ENCODE data around the gene EMX1. TPM values are rescaled to one million over a fixed set of nuclear protein-coding genes. Genes with fewer than 3 reads are reported as not detected.
A peak's percentile ranks its signal among the peaks of the same experiment; 100 is the strongest.

EMX1 gene
- total and polyA plus RNA-seq, 2 of the 13 experiments (the other 11 are each of a cell fraction or from before 2014, with no cell fraction given) = 0.62 to 4.9 TPM

- TF ChIP-seq RFX3 (CRISPR knock-in tag; IDR thresholded peaks at IDR 0.05) = no peak
- no peak for TF ChIP-seq KDM6A (CRISPR knock-in tag; IDR thresholded peaks at IDR 0.05; ENCODE audit: low read depth)
- 0 out of 2 replicates have a peak, but pooled peaks have one; percentile 24 for TF ChIP-seq PRDM10 (CRISPR knock-in tag; IDR thresholded peaks at IDR 0.05; ENCODE audit: low read depth)
- 0 out of 2 replicates have a peak, but pooled peaks have one; percentile 37 for TF ChIP-seq ZNF766 (CRISPR knock-in tag; IDR thresholded peaks at IDR 0.05; ENCODE audit: borderline replicate concordance)
- TF ChIP-seq, protein P1, sequence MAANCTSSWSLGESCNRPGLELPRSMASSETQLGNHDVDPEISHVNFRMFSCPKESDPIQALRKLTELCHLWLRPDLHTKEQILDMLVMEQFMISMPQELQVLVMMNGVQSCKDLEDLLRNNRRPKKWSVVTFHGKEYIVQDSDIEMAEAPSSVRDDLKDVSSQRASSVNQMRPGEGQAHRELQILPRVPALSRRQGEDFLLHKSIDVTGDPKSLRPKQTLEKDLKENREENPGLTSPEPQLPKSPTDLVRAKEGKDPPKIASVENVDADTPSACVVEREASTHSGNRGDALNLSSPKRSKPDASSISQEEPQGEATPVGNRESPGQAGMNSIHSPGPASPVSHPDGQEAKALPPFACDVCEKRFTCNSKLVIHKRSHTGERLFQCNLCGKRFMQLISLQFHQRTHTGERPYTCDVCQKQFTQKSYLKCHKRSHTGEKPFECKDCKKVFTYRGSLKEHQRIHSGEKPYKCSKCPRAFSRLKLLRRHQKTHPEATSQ (CRISPR knock-in tag; IDR thresholded peaks at IDR 0.05; ENCODE audit: borderline replicate concordance) = no peak
- TF ChIP-seq ZNF451 (CRISPR knock-in tag; IDR thresholded peaks at IDR 0.05) = no peak
- TF ChIP-seq ZNF225 (CRISPR knock-in tag; IDR thresholded peaks at IDR 0.05) = no peak; the same call in 1 of the 2 replicates
- no peak; the same call in 1 of the 2 replicates for TF ChIP-seq ARNT2 (CRISPR knock-in tag; IDR thresholded peaks at IDR 0.05; ENCODE audit: low read depth)
- TF ChIP-seq EZH2 (conservative IDR thresholded peaks at IDR 0.05; ENCODE audit: low read depth, low read length) = no peak
- TF ChIP-seq, protein P2, sequence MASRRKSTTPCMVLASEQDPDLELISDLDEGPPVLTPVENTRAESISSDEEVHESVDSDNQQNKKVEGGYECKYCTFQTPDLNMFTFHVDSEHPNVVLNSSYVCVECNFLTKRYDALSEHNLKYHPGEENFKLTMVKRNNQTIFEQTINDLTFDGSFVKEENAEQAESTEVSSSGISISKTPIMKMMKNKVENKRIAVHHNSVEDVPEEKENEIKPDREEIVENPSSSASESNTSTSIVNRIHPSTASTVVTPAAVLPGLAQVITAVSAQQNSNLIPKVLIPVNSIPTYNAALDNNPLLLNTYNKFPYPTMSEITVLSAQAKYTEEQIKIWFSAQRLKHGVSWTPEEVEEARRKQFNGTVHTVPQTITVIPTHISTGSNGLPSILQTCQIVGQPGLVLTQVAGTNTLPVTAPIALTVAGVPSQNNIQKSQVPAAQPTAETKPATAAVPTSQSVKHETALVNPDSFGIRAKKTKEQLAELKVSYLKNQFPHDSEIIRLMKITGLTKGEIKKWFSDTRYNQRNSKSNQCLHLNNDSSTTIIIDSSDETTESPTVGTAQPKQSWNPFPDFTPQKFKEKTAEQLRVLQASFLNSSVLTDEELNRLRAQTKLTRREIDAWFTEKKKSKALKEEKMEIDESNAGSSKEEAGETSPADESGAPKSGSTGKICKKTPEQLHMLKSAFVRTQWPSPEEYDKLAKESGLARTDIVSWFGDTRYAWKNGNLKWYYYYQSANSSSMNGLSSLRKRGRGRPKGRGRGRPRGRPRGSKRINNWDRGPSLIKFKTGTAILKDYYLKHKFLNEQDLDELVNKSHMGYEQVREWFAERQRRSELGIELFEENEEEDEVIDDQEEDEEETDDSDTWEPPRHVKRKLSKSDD (CRISPR knock-in tag; IDR thresholded peaks at IDR 0.05; ENCODE audit: low read depth) = peak; percentile 79
- TF ChIP-seq POLR2AphosphoS2 (IDR thresholded peaks at IDR 0.05; ENCODE audit: low read depth, low read length) = no peak
- TF ChIP-seq ZMYM3 (CRISPR knock-in tag; IDR thresholded peaks at IDR 0.05) = peak; percentile 11
- TF ChIP-seq SNAPC4 (CRISPR knock-in tag; IDR thresholded peaks at IDR 0.05) = no peak
- TF ChIP-seq, protein P3, sequence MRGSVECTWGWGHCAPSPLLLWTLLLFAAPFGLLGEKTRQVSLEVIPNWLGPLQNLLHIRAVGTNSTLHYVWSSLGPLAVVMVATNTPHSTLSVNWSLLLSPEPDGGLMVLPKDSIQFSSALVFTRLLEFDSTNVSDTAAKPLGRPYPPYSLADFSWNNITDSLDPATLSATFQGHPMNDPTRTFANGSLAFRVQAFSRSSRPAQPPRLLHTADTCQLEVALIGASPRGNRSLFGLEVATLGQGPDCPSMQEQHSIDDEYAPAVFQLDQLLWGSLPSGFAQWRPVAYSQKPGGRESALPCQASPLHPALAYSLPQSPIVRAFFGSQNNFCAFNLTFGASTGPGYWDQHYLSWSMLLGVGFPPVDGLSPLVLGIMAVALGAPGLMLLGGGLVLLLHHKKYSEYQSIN (CRISPR knock-in tag; IDR thresholded peaks at IDR 0.05; ENCODE audit: borderline replicate concordance) = no peak
Measured at GRCh38 chr2:72888438-72889202, 28.7 kb upstream of the EMX1 start (continued).

All from HepG2 (cell line).